Measurements from ENCODE around the gene RNPS1.

The RNPS1 gene

GRCh38 chr16:2230376-2230775, 37.5 kb downstream of the RNPS1 start:
- H3K9ac ChIP-seq (ENCODE audit: low read length), result no peak overlapping the region
- H3K27me3 ChIP-seq (ENCODE audit: control insufficient read depth in 1 of 2, insufficient read depth in 2 of 2, low read length in 2 of 2), result peaks cover 0 to 15% of the 10 kb centered on the region in 2 donors
- peaks cover 8% of the 10 kb centered on the region for H3K4me1 ChIP-seq (ENCODE audit: insufficient read depth, low read length)
- H3K27ac ChIP-seq (ENCODE audit: low read depth, low read length), result no peak overlapping the region
- no peak overlapping the region for H3K4me3 ChIP-seq (ENCODE audit: low read depth in 1 of 2, low read length in 2 of 2)
- peaks cover 56% of the 10 kb centered on the region for H3K36me3 ChIP-seq (ENCODE audit: insufficient read depth, low read length)
- no peaks in the 10 kb centered on the region for H3K9me3 ChIP-seq (ENCODE audit: low read length)

GRCh38 chr16:2229632-2230250, 38.2 kb downstream of the RNPS1 start:
- Histone ChIP-seq H3K36me3 (ENCODE audit: insufficient read depth, low read length) (peaks cover 49% of the 10 kb centered on the region), H3K27ac (ENCODE audit: low read depth, low read length) (no peak overlapping the region), H3K4me1 (ENCODE audit: insufficient read depth, low read length) (peaks cover 14% of the 10 kb centered on the region)

GRCh38 chr16:2229091-2229490, 38.8 kb downstream of the RNPS1 start:
- H3K27ac ChIP-seq (ENCODE audit: low read depth, low read length), result no peak overlapping the region
- H3K9ac ChIP-seq (ENCODE audit: low read length), result no peak overlapping the region
- H3K4me1 ChIP-seq (ENCODE audit: insufficient read depth, low read length), result peaks cover 20% of the 10 kb centered on the region
- H3K27me3 ChIP-seq (ENCODE audit: control insufficient read depth in 1 of 2, insufficient read depth in 2 of 2, low read length in 2 of 2), result peaks cover 0 to 15% of the 10 kb centered on the region in 2 donors
- peaks cover 46% of the 10 kb centered on the region for H3K36me3 ChIP-seq (ENCODE audit: insufficient read depth, low read length)
- H3K4me3 ChIP-seq (ENCODE audit: low read depth in 1 of 2, low read length in 2 of 2), result no peak overlapping the region
- H3K9me3 ChIP-seq (ENCODE audit: low read length), result no peaks in the 10 kb centered on the region

More at GRCh38 chr16:2229632-2230250, 38.2 kb downstream of the RNPS1 start:
- H3K27me3 ChIP-seq (ENCODE audit: control insufficient read depth in 1 of 2, insufficient read depth in 2 of 2, low read length in 2 of 2), result peaks cover 0 to 15% of the 10 kb centered on the region in 2 donors
- H3K9ac ChIP-seq (ENCODE audit: low read length), result no peak overlapping the region
- H3K4me3 ChIP-seq (ENCODE audit: low read depth in 1 of 2, low read length in 2 of 2), result no peak overlapping the region
- H3K9me3 ChIP-seq (ENCODE audit: low read length), result no peaks in the 10 kb centered on the region

DNA sequence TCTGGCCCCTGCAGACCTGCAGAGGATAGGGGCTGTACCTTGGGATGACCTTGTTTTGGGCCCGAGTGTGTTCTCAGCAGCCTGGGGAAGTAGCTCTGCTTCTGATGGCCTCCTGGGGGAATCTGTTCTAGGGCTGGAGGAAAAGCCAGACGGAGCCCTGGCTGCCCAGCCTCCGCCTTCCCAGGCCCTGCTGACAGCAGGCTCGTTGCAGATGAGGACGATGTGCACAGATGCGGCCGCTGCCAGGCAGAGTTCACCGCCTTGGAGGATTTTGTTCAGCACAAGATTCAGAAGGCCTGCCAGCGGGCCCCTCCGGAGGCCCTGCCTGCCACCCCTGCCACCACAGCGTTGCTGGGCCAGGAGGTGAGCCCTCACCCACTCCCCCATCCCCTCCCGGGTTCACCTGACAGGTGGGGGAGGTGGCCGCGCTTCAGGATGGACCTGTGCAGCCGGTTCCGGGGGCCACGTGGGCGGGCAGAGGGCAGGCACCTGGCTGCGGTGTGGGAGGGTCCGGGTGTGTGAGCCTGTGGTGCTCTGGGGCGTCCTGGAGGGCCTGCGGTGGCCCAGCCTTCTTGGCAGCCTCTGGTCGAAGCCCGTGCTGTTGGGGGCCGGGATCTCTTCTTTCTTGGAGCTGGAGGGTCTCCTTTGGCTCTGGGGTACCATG, 39.6 kb downstream of the RNPS1 start:
- Histone ChIP-seq H3K9ac (ENCODE audit: low read length) (no peak overlapping the region), H3K27ac (ENCODE audit: low read depth, low read length) (no peak overlapping the region), H3K9me3 (ENCODE audit: low read length) (no peaks in the 10 kb centered on the region), H3K4me1 (ENCODE audit: insufficient read depth, low read length) (peaks cover 21% of the 10 kb centered on the region), H3K36me3 (ENCODE audit: insufficient read depth, low read length) (peaks cover 38% of the 10 kb centered on the region), H3K4me3 (ENCODE audit: low read depth in 1 of 2, low read length in 2 of 2) (no peak overlapping the region), H3K27me3 (ENCODE audit: control insufficient read depth in 1 of 2, insufficient read depth in 2 of 2, low read length in 2 of 2) (peaks cover 0 to 8% of the 10 kb centered on the region in 2 donors)

DNA sequence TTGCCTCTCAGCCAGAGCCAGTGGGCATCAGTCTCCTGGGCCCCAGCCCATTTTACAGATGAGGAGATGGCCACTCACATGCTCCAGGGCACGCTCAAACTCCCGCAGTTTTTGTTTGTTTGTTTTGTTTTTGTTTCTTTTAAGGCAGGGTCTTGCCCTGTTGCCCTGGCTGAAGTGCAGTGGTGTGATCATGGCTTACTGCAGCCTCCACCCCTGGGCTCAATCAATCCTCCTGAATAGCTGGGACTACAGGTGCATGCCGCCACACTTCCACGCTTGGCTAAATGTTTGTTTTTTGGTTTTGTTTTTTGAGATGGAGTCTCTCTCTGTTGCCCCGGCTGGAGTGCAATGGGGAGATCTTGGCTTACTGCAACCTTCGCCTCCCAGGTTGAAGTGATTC, 41.0 kb downstream of the RNPS1 start:
- H3K27ac ChIP-seq (ENCODE audit: low read depth, low read length), result no peak overlapping the region
- H3K9me3 ChIP-seq (ENCODE audit: low read length), result no peaks in the 10 kb centered on the region
- H3K4me1 ChIP-seq (ENCODE audit: insufficient read depth, low read length), result peaks cover 21% of the 10 kb centered on the region
- no peaks in the 10 kb centered on the region for H3K27me3 ChIP-seq (ENCODE audit: control insufficient read depth in 1 of 2, insufficient read depth in 2 of 2, low read length in 2 of 2)
- H3K36me3 ChIP-seq (ENCODE audit: insufficient read depth, low read length), result peaks cover 25% of the 10 kb centered on the region
- no peak overlapping the region for H3K9ac ChIP-seq (ENCODE audit: low read length)
- H3K4me3 ChIP-seq (ENCODE audit: low read depth in 1 of 2, low read length in 2 of 2), result no peak overlapping the region

GRCh38 chr16:2226245-2226793, 41.6 kb downstream of the RNPS1 start:
- Histone ChIP-seq H3K4me3 (ENCODE audit: low read depth in 1 of 2, low read length in 2 of 2) (no peak overlapping the region), H3K9ac (ENCODE audit: low read length) (no peak overlapping the region), H3K9me3 (ENCODE audit: low read length) (no peaks in the 10 kb centered on the region), H3K36me3 (ENCODE audit: insufficient read depth, low read length) (peaks cover 19% of the 10 kb centered on the region), H3K27ac (ENCODE audit: low read depth, low read length) (no peak overlapping the region), H3K27me3 (ENCODE audit: control insufficient read depth in 1 of 2, insufficient read depth in 2 of 2, low read length in 2 of 2) (no peaks in the 10 kb centered on the region), H3K4me1 (ENCODE audit: insufficient read depth, low read length) (peaks cover 21% of the 10 kb centered on the region)

GRCh38 chr16:2223942-2224486, 43.9 kb downstream of the RNPS1 start:
- Histone ChIP-seq H3K4me3 (ENCODE audit: low read depth in 1 of 2, low read length in 2 of 2) (peak overlapping the region; percentile 85 to 99), H3K27ac (ENCODE audit: low read depth, low read length) (peak overlapping the region; percentile 94), H3K36me3 (ENCODE audit: insufficient read depth, low read length) (peaks cover 4% of the 10 kb centered on the region), H3K4me1 (ENCODE audit: insufficient read depth, low read length) (peaks cover 21% of the 10 kb centered on the region), H3K9ac (ENCODE audit: low read length) (peak overlapping the region; percentile 78), H3K27me3 (ENCODE audit: control insufficient read depth in 1 of 2, insufficient read depth in 2 of 2, low read length in 2 of 2) (no peaks in the 10 kb centered on the region), H3K9me3 (ENCODE audit: low read length) (no peaks in the 10 kb centered on the region)

DNA sequence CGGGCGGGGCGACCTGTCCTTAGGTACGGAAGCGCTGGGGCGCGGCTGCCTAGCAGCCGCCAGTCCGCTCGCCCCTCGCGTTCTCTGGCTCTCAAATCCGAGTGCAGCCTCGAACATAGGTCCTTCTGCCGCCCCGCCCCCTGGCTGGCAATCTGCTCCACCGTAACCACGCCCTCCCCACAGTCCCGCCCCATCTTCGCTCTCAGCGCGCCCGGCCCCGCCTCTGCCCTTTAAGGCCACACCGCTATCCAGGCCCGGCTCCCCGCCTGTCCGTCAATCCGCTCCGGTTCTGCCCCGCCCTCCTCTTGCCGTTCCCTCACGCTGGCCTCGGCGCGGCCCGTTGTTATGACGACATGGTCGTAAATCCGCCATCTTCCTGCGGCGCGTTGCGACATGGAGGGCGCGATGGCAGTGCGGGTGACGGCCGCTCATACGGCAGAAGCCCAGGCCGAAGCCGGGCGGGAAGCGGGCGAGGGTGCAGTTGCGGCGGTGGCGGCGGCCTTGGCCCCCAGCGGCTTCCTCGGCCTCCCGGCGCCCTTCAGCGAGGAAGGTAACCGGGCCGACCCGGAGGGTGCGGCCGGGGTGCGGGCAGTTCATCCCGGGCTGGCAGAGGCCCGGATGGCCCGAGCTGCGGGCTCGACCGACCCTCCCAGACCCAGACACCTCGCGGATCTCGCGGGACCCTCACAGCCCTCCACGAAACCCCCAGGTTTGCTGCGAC, 44.5 kb downstream of the RNPS1 start, which contains the start of gene E4F1:
TSS of gene E4F1 (plus strand) at position 371 of the 721 bp plus-strand sequence. CDS start at position 394, 23 bp downstream.
- Histone ChIP-seq H3K9me3 (ENCODE audit: low read length) (no peaks in the 10 kb centered on the region), H3K27ac (ENCODE audit: low read depth, low read length) (peak within 1 kb of the TSS; percentile 94)

DNA sequence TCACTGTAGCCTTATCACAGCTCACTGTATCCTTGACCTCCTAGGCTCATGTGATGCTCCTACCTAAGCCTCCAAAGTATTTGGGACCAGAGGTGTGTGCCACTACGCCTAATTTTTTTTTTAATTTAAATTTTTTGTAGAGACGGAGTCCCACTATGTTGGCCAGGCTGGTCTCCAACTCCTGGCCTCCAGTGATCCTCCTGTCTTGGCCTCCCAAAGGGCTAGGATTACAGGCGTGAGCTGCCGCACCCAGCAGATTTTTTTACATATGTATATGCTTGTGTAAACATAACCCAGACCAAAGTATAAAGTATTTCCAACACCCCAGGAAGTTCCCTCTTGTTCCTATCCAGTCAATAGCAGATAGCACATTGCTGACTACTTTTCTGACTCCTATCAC, 51.6 kb downstream of the RNPS1 start:
- Histone ChIP-seq H3K27ac (ENCODE audit: low read depth, low read length) (no peak overlapping the region), H3K4me3 (ENCODE audit: low read depth in 1 of 2, low read length in 2 of 2) (no peak overlapping the region), H3K27me3 (ENCODE audit: control insufficient read depth in 1 of 2, insufficient read depth in 2 of 2, low read length in 2 of 2) (no peaks in the 10 kb centered on the region), H3K4me1 (ENCODE audit: insufficient read depth, low read length) (peaks cover 12% of the 10 kb centered on the region), H3K36me3 (ENCODE audit: insufficient read depth, low read length) (no peaks in the 10 kb centered on the region), H3K9me3 (ENCODE audit: low read length) (no peaks in the 10 kb centered on the region), H3K9ac (ENCODE audit: low read length) (no peak overlapping the region)

More for the DNA sequence above, 44.5 kb downstream of the RNPS1 start, which contains the start of gene E4F1:
- H3K9ac ChIP-seq (ENCODE audit: low read length), result peak within 1 kb of the TSS; percentile 78
- no peaks in the 10 kb centered on the region for H3K27me3 ChIP-seq (ENCODE audit: control insufficient read depth in 1 of 2, insufficient read depth in 2 of 2, low read length in 2 of 2)
- H3K36me3 ChIP-seq (ENCODE audit: insufficient read depth, low read length), result no peaks in the 10 kb centered on the region
- H3K4me3 ChIP-seq (ENCODE audit: low read depth in 1 of 2, low read length in 2 of 2), result peak within 1 kb of the TSS; percentile 85 to 99
- peaks cover 21% of the 10 kb centered on the region for H3K4me1 ChIP-seq (ENCODE audit: insufficient read depth, low read length)

DNA sequence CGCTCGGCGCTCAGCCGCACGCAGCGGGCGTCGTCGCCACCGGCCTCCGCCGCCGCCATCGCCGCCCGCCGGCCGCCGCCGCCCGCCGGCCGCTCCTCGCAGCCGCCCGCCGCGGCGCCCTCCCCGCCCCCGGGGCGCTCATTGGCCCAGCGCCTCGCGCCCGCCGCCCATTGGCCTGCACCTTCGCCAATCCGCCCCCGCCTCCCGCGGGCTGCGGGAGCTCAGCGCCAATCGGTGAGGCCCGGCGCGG, 53.3 kb downstream of the RNPS1 start, which contains the start of gene PGP:
TSS of gene PGP (minus strand) at position 122 of the 250 bp plus-strand sequence. CDS start at position 59, 63 bp downstream.
- no peaks in the 10 kb centered on the region for H3K9me3 ChIP-seq (ENCODE audit: low read length)
- peak within 1 kb of the TSS; percentile 63 to 80 for H3K4me3 ChIP-seq (ENCODE audit: low read depth in 1 of 2, low read length in 2 of 2)
- no peaks in the 10 kb centered on the region for H3K27me3 ChIP-seq (ENCODE audit: control insufficient read depth in 1 of 2, insufficient read depth in 2 of 2, low read length in 2 of 2)
- peaks cover 12% of the 10 kb centered on the region for H3K4me1 ChIP-seq (ENCODE audit: insufficient read depth, low read length)
- peak within 1 kb of the TSS; percentile 21 for H3K9ac ChIP-seq (ENCODE audit: low read length)
- H3K36me3 ChIP-seq (ENCODE audit: insufficient read depth, low read length), result no peaks in the 10 kb centered on the region
- peak within 1 kb of the TSS; percentile 88 for H3K27ac ChIP-seq (ENCODE audit: low read depth, low read length)
